HepG2 (cell line): ENCODE data around the gene ATP11C. TPM values are rescaled to one million over a fixed set of nuclear protein-coding genes. Genes with fewer than 3 reads are reported as not detected.

Source experiments
- ATAC-seq: fragments of 200-7000 bp; cut with Tn5 transposase; 3 replicates; pipeline ENCODE4 v1.9.1; 2020; ENCODE audit warnings: mild to moderate bottlenecking, moderate library complexity
- BruUV-seq: library from RNA; stranded (reverse); fragments of 400-500 nt; replicated peaks from 2 replicates; lab custom pipeline; 2021; lab: Mats Ljungman, UMichigan
- CTCF ChIA-PET: fragments of 300-600 bp; formaldehyde crosslinking; extraction: SDS; loops from one replicate; lab custom pipeline; 2021; ENCODE audit warnings: low total read pairs, inconsistent platforms, low intra/inter-chr PET ratio; lab: Yijun Ruan, JAX
- POLR2A ChIA-PET: fragments of 350-600 bp; sonication (Branson Sonifier 250); formaldehyde crosslinking; loops from one replicate; lab custom pipeline; 2020; ENCODE audit warnings: antibody characterized with exemption, inconsistent platforms; lab: Yijun Ruan, JAX
- DNase-seq: peaks from one replicate; pipeline ENCODE4 v3.0.0-alpha.2; 2015; ENCODE audit warnings: low spot score
- FAIRE-seq: peaks from 3 replicates; lab custom pipeline; 2011; peaks lifted over from hg19 to GRCh38; lab: Jason Lieb, UNC
- H2AFZ ChIP-seq: one replicate; pipeline ENCODE4 v1.6.1; 2011; ENCODE audit warnings: low read length, inconsistent platforms
- H3K27ac ChIP-seq: fragments of 300-600 bp; 3 replicates; pipeline ENCODE4 v1.8.0; 2011; ENCODE audit warnings: mixed run types, mild to moderate bottlenecking, mixed read lengths, low read length, inconsistent platforms; ENCODE audit not compliant: insufficient read depth; ENCODE audit errors: extremely low read length
- H3K27me3 ChIP-seq, 2 experiments: fragments of 200-600 bp in 1 of 2; 2 replicates in 1 of 2; 3 replicates in 1 of 2; pipeline versions ENCODE4 v1.6.0 to v1.8.0; 2011; ENCODE audit warnings: low read length in 2 of 2, mild to moderate bottlenecking in 2 of 2, moderate library complexity in 2 of 2, inconsistent platforms in 1 of 2; ENCODE audit not compliant: insufficient read depth in 2 of 2, control insufficient read depth in 1 of 2
- H3K36me3 ChIP-seq, 2 experiments: fragments of 200-600 bp in 1 of 2; replicated peaks in 1 of 2; 2 replicates in 1 of 2; 3 replicates in 1 of 2; pipeline versions ENCODE4 v1.5.1 to v1.8.0; 2011; ENCODE audit warnings: low read length in 2 of 2, inconsistent platforms in 1 of 2; ENCODE audit not compliant: insufficient read depth in 2 of 2, control insufficient read depth in 1 of 2
- H3K4me1 ChIP-seq: 2 replicates; pipeline ENCODE4 v1.5.1; 2012; ENCODE audit warnings: low read length, inconsistent platforms; ENCODE audit not compliant: insufficient read depth
- H3K4me2 ChIP-seq: 2 replicates; pipeline ENCODE4 v1.6.0; 2011; ENCODE audit warnings: low read depth, low read length, inconsistent platforms
- H3K4me3 ChIP-seq, 3 experiments: fragments of 200-600 bp in 1 of 3; sonication (generic), shearing (Covaris generic) in 1 of 3; replicated peaks in 1 of 3; 2 replicates each; pipeline ENCODE4 v1.5.1; 2011 to 2016; ENCODE audit warnings: low read length in 3 of 3, inconsistent platforms in 2 of 3, low read depth in 2 of 3, mild to moderate bottlenecking in 2 of 3, control low read depth in 1 of 3, mixed read lengths in 1 of 3; ENCODE audit not compliant: insufficient read depth in 1 of 3
- H3K79me2 ChIP-seq: one replicate; pipeline ENCODE4 v1.6.1; 2011; ENCODE audit warnings: low read length, inconsistent platforms; ENCODE audit not compliant: insufficient read depth
- H3K9ac ChIP-seq: 2 replicates; pipeline ENCODE4 v1.6.0; 2011; ENCODE audit warnings: mild to moderate bottlenecking, low read depth, low read length, inconsistent platforms; ENCODE audit not compliant: insufficient read depth
- H3K9me3 ChIP-seq: 2 replicates; pipeline ENCODE4 v1.5.1; 2012; ENCODE audit warnings: mild to moderate bottlenecking, low read length
- H4K20me1 ChIP-seq: 2 replicates; pipeline ENCODE4 v1.6.0; 2011; ENCODE audit warnings: inconsistent platforms, mild to moderate bottlenecking, low read length, moderate library complexity; ENCODE audit not compliant: insufficient read depth
- IRF2 ChIP-seq: IDR thresholded peaks from 2 replicates; pipeline ENCODE4 v1.6.1; 2018; ENCODE audit warnings: missing genetic modification reagents, missing compliant biosample characterization
- NFIC ChIP-seq: IDR thresholded peaks from 2 replicates; pipeline ENCODE4 v1.6.1; 2012; ENCODE audit warnings: mild to moderate bottlenecking, low read length, inconsistent platforms
- NFKBIZ ChIP-seq: IDR thresholded peaks from 2 replicates; pipeline ENCODE4 v1.6.1; 2018; ENCODE audit warnings: missing genetic modification reagents, missing compliant biosample characterization
- TBX2 ChIP-seq: sonication (generic); formaldehyde crosslinking; IDR thresholded peaks from 2 replicates; pipeline ENCODE4 v1.5.0; 2020; ENCODE audit warnings: missing genetic modification reagents, mild to moderate bottlenecking, borderline replicate concordance
- ZNF530 ChIP-seq: sonication (generic); formaldehyde crosslinking; IDR thresholded peaks from 2 replicates; pipeline ENCODE4 v1.5.0; 2020; ENCODE audit warnings: low read depth, mild to moderate bottlenecking, missing genetic modification reagents
- ZNF674 ChIP-seq: sonication (generic); formaldehyde crosslinking; IDR thresholded peaks from 2 replicates; pipeline ENCODE4 v1.5.0; 2020; ENCODE audit warnings: low read depth, mild to moderate bottlenecking, missing genetic modification reagents
- WGBS: methylation state at CpG from one replicate; pipeline ENCODE4 v1.1.6; 2017; ENCODE audit warnings: low lambda C conversion rate; 5-methylcytosine and 5-hydroxymethylcytosine counted together
- in situ Hi-C: cut with HindIII; loops from 2 replicates; pipeline ENCODE4 v1.10.0; 2017; ENCODE audit warnings: low pct_unique_long_range_greater_than_20kb; ENCODE audit not compliant: extremely low pct_ligation_motif_present
- intact Hi-C: fragments of 100-400 bp; cut with micrococcal nuclease; formaldehyde crosslinking; loops from one replicate; pipeline ENCODE4 v1.10.0; 2022; ENCODE audit not compliant: unreplicated experiment
- polyA plus RNA-seq, 8 experiments: library from polyadenylated mRNA; depleted of rRNA in 3 of 8; stranded (reverse) in 7 of 8; unstranded in 1 of 8; fragments of >200 nt; fragmentation: Illumina TruSeq in 4 of 8; extraction: Trizol in 4 of 8; gene quantifications; 2 replicates each; pipeline versions ENCODE4 v1.2.1 to v1.2.3, GENCODE V29; 2011 to 2016; ENCODE audit warnings: low read depth in 4 of 8, missing spikeins in 1 of 8, mixed read lengths in 1 of 8; ENCODE audit not compliant: insufficient read depth in 1 of 8
- total RNA-seq, 5 experiments: library from RNA; depleted of rRNA; stranded (reverse); fragments of >200 nt; fragmentation: Illumina TruSeq; extraction: Trizol; gene quantifications; 2 replicates each; pipeline ENCODE4 v1.2.3, GENCODE V29; 2016; ENCODE audit warnings: low read depth in 1 of 5
- TF ChIP-seq, protein P1 (sequence below): sonication (generic); formaldehyde crosslinking; IDR thresholded peaks from 2 replicates; pipeline ENCODE4 v1.4.0; 2020; ENCODE audit warnings: missing genetic modification reagents
- TF ChIP-seq, protein P2 (sequence below): sonication (generic); formaldehyde crosslinking; IDR thresholded peaks from 2 replicates; pipeline ENCODE4 v1.8.0; 2022; ENCODE audit warnings: low read depth, missing genetic modification reagents
- TF ChIP-seq, protein P3 (sequence below): sonication (generic); formaldehyde crosslinking; IDR thresholded peaks from 2 replicates; pipeline ENCODE4 v1.4.0; 2020; ENCODE audit warnings: missing genetic modification reagents

The ATP11C gene
- total and polyA plus RNA-seq, 2 of the 13 experiments (the other 11 are each of a cell fraction or from before 2014, with no cell fraction given) = 8.5 to 16.9 TPM

GRCh38 chrX:139881572-139881971, 51.3 kb downstream of the ATP11C start:
- 100% methylated on average over 1 of the region's 1 CpG for WGBS
- Histone ChIP-seq H3K4me2 (no peak overlapping the region), H4K20me1 (no peaks in the 10 kb centered on the region), H3K4me3 (no peak overlapping the region), H2AFZ (no peak overlapping the region), H3K9ac (no peak overlapping the region), H3K27ac (no peak overlapping the region), H3K27me3 (no peaks in the 10 kb centered on the region), H3K79me2 (no peaks in the 10 kb centered on the region), H3K36me3 (no peaks in the 10 kb centered on the region), H3K9me3 (no peaks in the 10 kb centered on the region), H3K4me1 (0 out of 2 replicates have a peak, but pooled peaks cover 11% of the 10 kb centered on the region)
- no peak for ATAC-seq
- ChIA-PET CTCF (no interaction called here), POLR2A (no interaction called here)
- intact Hi-C loops (no loop called here), in situ Hi-C loops (no loop called here)
- no TSS peak for BruUV-seq
- FAIRE-seq = no peak
- no peak for DNase-seq
- TF ChIP-seq NFKBIZ (no peak), ZNF530 (CRISPR knock-in tag) (no peak), NFIC (no peak)

DNA sequence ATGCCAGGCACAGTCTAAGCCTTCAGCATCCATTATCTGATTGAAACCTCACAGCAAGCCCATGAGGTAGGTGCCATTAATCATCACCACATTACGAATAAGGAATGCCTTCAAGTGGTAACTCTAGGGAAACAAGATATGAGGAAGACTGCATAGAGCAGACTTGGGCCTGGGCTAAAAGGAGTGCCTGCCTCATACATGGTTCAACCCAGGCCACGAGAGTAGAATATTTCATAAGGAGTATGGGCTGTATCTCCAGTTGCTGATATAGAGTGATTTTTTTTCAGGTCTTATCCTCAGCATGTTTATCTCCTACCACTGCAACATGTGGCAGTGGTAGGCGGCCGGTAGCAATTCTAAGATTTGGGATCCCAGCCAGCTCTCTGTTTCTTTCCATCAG, 51.7 kb downstream of the ATP11C start:
- ATAC-seq (no peak), DNase-seq (no peak), FAIRE-seq (no peak)
- in situ Hi-C loops = no loop called here
- H3K27me3 ChIP-seq = no peaks in the 10 kb centered on the region
- 0 out of 2 replicates have a peak, but pooled peaks cover 11% of the 10 kb centered on the region for H3K4me1 ChIP-seq
- H3K4me2 ChIP-seq = no peak overlapping the region
- no peaks in the 10 kb centered on the region for H3K79me2 ChIP-seq
- intact Hi-C loops = no loop called here
- ChIA-PET CTCF (no interaction called here), POLR2A (no interaction called here)
- H3K27ac ChIP-seq = no peak overlapping the region
- WGBS = 100% methylated on average over 1 of the region's 4 CpGs
- no peak overlapping the region for H3K4me3 ChIP-seq
- no TSS peak for BruUV-seq
- H3K9ac ChIP-seq = no peak overlapping the region
- no peak overlapping the region for H2AFZ ChIP-seq
- no peaks in the 10 kb centered on the region for H3K36me3 ChIP-seq
- no peaks in the 10 kb centered on the region for H4K20me1 ChIP-seq
- H3K9me3 ChIP-seq = no peaks in the 10 kb centered on the region
- TF ChIP-seq IRF2 (CRISPR knock-in tag) (no peak), TBX2 (CRISPR knock-in tag) (no peak), ZNF674 (no peak)
- TF ChIP-seq, protein P1, sequence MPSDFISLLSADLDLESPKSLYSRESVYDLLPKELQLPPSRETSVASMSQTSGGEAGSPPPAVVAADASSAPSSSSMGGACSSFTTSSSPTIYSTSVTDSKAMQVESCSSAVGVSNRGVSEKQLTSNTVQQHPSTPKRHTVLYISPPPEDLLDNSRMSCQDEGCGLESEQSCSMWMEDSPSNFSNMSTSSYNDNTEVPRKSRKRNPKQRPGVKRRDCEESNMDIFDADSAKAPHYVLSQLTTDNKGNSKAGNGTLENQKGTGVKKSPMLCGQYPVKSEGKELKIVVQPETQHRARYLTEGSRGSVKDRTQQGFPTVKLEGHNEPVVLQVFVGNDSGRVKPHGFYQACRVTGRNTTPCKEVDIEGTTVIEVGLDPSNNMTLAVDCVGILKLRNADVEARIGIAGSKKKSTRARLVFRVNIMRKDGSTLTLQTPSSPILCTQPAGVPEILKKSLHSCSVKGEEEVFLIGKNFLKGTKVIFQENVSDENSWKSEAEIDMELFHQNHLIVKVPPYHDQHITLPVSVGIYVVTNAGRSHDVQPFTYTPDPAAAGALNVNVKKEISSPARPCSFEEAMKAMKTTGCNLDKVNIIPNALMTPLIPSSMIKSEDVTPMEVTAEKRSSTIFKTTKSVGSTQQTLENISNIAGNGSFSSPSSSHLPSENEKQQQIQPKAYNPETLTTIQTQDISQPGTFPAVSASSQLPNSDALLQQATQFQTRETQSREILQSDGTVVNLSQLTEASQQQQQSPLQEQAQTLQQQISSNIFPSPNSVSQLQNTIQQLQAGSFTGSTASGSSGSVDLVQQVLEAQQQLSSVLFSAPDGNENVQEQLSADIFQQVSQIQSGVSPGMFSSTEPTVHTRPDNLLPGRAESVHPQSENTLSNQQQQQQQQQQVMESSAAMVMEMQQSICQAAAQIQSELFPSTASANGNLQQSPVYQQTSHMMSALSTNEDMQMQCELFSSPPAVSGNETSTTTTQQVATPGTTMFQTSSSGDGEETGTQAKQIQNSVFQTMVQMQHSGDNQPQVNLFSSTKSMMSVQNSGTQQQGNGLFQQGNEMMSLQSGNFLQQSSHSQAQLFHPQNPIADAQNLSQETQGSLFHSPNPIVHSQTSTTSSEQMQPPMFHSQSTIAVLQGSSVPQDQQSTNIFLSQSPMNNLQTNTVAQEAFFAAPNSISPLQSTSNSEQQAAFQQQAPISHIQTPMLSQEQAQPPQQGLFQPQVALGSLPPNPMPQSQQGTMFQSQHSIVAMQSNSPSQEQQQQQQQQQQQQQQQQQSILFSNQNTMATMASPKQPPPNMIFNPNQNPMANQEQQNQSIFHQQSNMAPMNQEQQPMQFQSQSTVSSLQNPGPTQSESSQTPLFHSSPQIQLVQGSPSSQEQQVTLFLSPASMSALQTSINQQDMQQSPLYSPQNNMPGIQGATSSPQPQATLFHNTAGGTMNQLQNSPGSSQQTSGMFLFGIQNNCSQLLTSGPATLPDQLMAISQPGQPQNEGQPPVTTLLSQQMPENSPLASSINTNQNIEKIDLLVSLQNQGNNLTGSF (CRISPR knock-in tag) = no peak
- TF ChIP-seq, protein P2, sequence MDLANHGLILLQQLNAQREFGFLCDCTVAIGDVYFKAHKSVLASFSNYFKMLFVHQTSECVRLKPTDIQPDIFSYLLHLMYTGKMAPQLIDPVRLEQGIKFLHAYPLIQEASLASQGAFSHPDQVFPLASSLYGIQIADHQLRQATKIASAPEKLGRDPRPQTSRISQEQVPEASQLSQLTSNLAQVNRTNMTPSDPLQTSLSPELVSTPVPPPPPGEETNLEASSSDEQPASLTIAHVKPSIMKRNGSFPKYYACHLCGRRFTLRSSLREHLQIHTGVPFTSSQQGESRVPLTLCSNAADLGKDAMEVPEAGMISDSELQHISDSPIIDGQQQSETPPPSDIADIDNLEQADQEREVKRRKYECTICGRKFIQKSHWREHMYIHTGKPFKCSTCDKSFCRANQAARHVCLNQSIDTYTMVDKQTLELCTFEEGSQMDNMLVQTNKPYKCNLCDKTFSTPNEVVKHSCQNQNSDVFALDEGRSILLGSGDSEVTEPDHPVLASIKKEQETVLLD (CRISPR knock-in tag) = no peak
- TF ChIP-seq, protein P3, sequence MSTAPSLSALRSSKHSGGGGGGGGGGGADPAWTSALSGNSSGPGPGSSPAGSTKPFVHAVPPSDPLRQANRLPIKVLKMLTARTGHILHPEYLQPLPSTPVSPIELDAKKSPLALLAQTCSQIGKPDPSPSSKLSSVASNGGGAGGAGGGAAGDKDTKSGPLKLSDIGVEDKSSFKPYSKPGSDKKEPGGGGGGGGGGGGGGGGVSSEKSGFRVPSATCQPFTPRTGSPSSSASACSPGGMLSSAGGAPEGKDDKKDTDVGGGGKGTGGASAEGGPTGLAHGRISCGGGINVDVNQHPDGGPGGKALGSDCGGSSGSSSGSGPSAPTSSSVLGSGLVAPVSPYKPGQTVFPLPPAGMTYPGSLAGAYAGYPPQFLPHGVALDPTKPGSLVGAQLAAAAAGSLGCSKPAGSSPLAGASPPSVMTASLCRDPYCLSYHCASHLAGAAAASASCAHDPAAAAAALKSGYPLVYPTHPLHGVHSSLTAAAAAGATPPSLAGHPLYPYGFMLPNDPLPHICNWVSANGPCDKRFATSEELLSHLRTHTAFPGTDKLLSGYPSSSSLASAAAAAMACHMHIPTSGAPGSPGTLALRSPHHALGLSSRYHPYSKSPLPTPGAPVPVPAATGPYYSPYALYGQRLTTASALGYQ (CRISPR knock-in tag) = no peak
